Testis (tissue), 2 donors: ENCODE measurements around the gene MAP4.
"Not testable (repeated sequence)": the region's sequence is repeated elsewhere in the genome, so short reads cannot be mapped to it uniquely, and the experiment has no call there.

Experiments
- CTCF ChIP-seq, 3 experiments: fragments of 450-650 bp in 2 of 3; fragments of 200-600 bp in 1 of 3; sonication (generic) in 1 of 3; IDR thresholded peaks; one replicate each; pipeline ENCODE4 v1.5.1; 2016 to 2019; ENCODE audit warnings: antibody characterized with exemption in 3 of 3, mild to moderate bottlenecking in 2 of 3, moderate library complexity in 1 of 3
- POLR2A ChIP-seq: fragments of 450-650 bp; IDR thresholded peaks from one replicate; pipeline ENCODE4 v1.6.1; 2017; ENCODE audit warnings: antibody characterized with exemption, mild to moderate bottlenecking, moderate library complexity

DNA sequence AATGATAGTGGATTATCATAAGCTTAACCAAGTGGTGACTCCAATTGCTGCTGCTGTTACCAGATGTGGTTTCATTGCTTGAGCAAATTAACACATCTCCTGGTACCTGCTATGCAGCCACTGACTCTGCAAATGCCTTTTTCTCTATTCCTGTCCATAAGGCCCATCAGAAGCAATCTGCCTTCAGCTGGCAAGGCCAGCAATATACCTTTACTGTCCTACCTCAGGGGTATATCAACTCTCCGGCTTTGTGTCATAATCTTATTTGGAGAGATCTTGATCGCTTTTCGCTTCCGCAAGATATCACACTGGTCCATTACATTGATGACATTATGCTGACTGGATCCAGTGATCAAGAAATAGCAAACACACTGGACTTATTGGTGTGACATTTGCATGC is 9.4 kb downstream of the MAP4 start:
- TF ChIP-seq CTCF (IDR thresholded peaks at IDR 0.05); POLR2A: not testable (repeated sequence)
